Coronary artery (tissue), 2 donors: Measurements from ENCODE around the gene PSME1.

Experiments used
- DNase-seq: peaks from one replicate; pipeline ENCODE4 v3.0.0-alpha.2; 2017; ENCODE audit warnings: low spot score
- H3K27ac ChIP-seq, 2 donors: fragments of 200-600 bp; sonication (generic); one replicate each; pipeline ENCODE4 v1.5.1; 2016 to 2019
- H3K4me3 ChIP-seq: fragments of 200-600 bp; sonication (generic); 2 replicates; pipeline ENCODE4 v1.5.1; 2016; ENCODE audit warnings: mild to moderate bottlenecking, moderate library complexity
- CTCF ChIP-seq: fragments of 200-600 bp; sonication (generic); IDR thresholded peaks from one replicate; pipeline ENCODE4 v1.5.1; 2019; ENCODE audit warnings: antibody characterized with exemption

The PSME1 gene

GRCh38 chr14:24179961-24180796, 44.2 kb downstream of the PSME1 start:
- Histone ChIP-seq H3K4me3 (no peak overlapping the region), H3K27ac (peak overlapping the region in 1 of 2 donors; percentile 77)
- peak; percentile 74 for DNase-seq
- no peak for TF ChIP-seq CTCF

- Histone ChIP-seq H3K4me3 (no peak overlapping the region), H3K27ac (no peak overlapping the region)
- DNase-seq, result peak; percentile 70
- no peak for TF ChIP-seq CTCF
Observed at GRCh38 chr14:24181371-24182077, 45.5 kb downstream of the PSME1 start.

GRCh38 chr14:24182110-24182882, 46.3 kb downstream of the PSME1 start:
- Histone ChIP-seq H3K27ac (no peak overlapping the region), H3K4me3 (no peak overlapping the region)
- DNase-seq, result peak; percentile 71
- TF ChIP-seq CTCF, result no peak

GRCh38 chr14:24183014-24183481, 47.1 kb downstream of the PSME1 start:
- no peak overlapping the region for H3K27ac ChIP-seq
- peak; percentile 70 for DNase-seq
- H3K4me3 ChIP-seq, result no peak overlapping the region
- TF ChIP-seq CTCF, result no peak

- Histone ChIP-seq H3K27ac (no peak overlapping the region), H3K4me3 (no peak overlapping the region)
- peak; percentile 72 for DNase-seq
- TF ChIP-seq CTCF, result no peak
Observed at GRCh38 chr14:24184104-24184970, 48.3 kb downstream of the PSME1 start.

- no peak for TF ChIP-seq CTCF
- Histone ChIP-seq H3K4me3 (no peak overlapping the region), H3K27ac (no peak overlapping the region)
- no peak for DNase-seq
Observed at GRCh38 chr14:24185026-24185425, 49.0 kb downstream of the PSME1 start.
